Heart right ventricle (tissue), 16 donors: ENCODE results near the gene MUC5AC. TPM values are rescaled to one million over a fixed set of nuclear protein-coding genes. Genes with fewer than 3 reads are reported as not detected.
A peak's percentile ranks its signal among the peaks of the same experiment; 100 is the strongest.

Source experiments
- ATAC-seq, 8 donors: fragments of 200-7000 bp; cut with Tn5 transposase; one replicate each; pipeline ENCODE4 v1.9.1; 2020; ENCODE audit warnings: mild to moderate bottlenecking in 8 of 8, moderate library complexity in 8 of 8, moderate number of reproducible peaks in 1 of 8
- DNase-seq, 2 donors: peaks; one replicate each; pipeline ENCODE4 v3.0.0-alpha.2; 2020
- H3K27ac ChIP-seq, 10 donors: fragments of 200-600 bp; sonication (generic) in 2 of 10; one replicate each; pipeline versions ENCODE4 v1.5.0 to v1.8.0; 2020 to 2022; ENCODE audit warnings: mild to moderate bottlenecking in 3 of 10
- H3K27me3 ChIP-seq, 7 donors: fragments of 200-600 bp; one replicate each; pipeline ENCODE4 v1.8.0; 2021 to 2022; ENCODE audit warnings: mild to moderate bottlenecking in 2 of 7
- H3K36me3 ChIP-seq, 9 donors: fragments of 200-600 bp; sonication (generic) in 1 of 9; one replicate each; pipeline versions ENCODE4 v1.5.0 to v1.8.0; 2020 to 2022; ENCODE audit warnings: mild to moderate bottlenecking in 2 of 9
- H3K4me1 ChIP-seq, 9 donors: fragments of 200-600 bp; sonication (generic) in 1 of 9; one replicate each; pipeline versions ENCODE4 v1.5.0 to v1.8.0; 2020 to 2022; ENCODE audit warnings: mild to moderate bottlenecking in 4 of 9
- H3K4me3 ChIP-seq, 10 donors: fragments of 200-600 bp; sonication (generic) in 2 of 10; one replicate each; pipeline versions ENCODE4 v1.5.0 to v1.8.0; 2020 to 2022; ENCODE audit warnings: mild to moderate bottlenecking in 7 of 10, moderate library complexity in 2 of 10
- H3K9me3 ChIP-seq, 11 donors: fragments of 200-600 bp in 10 of 11; sonication (generic) in 2 of 11; one replicate each; pipeline versions ENCODE4 v1.5.0 to v1.8.0; 2013 to 2022; ENCODE audit warnings: mild to moderate bottlenecking in 2 of 11, control low read depth in 1 of 11, moderate library complexity in 1 of 11
- WGBS, 2 donors: extraction: QIAGEN DNeasy Blood & Tissue Kit; methylation state at CpG; one replicate each; pipeline ENCODE4 v1.1.7; 2013; ENCODE audit warnings: inconsistent platforms in 1 of 2; 5-methylcytosine and 5-hydroxymethylcytosine counted together
- intact Hi-C, 10 donors: fragments of 100-400 bp; cut with DNase I; formaldehyde crosslinking; loops; one replicate each; pipeline versions ENCODE4 v1.11.1 to v1.14.2; 2022
- long read RNA-seq, 3 donors: library from polyadenylated mRNA; unstranded; transcript quantifications; one replicate each; pipeline ENCODE4 v2.0.0, GENCODE V29; 2020 to 2021
- polyA plus RNA-seq, 2 donors: library from polyadenylated mRNA; stranded (reverse); fragments of 200-250 nt; gene quantifications; one replicate each; pipeline ENCODE4 v1.2.3, GENCODE V29; 2013
- total RNA-seq, 10 donors: library from RNA; stranded (reverse); fragmentation: NEBNext Ultra II Directional in 3 of 10; extraction: Animal tissue kit (Norgen Biotek cat#: 25700) in 3 of 10; gene quantifications; one replicate each; pipeline versions ENCODE4 v1.2.1 to v1.2.4, GENCODE V29; 2021 to 2023
- TF ChIP-seq, protein P1 (sequence below), 9 donors: fragments of 200-600 bp; sonication (generic) in 2 of 9; IDR thresholded peaks; one replicate each; pipeline versions ENCODE4 v1.5.0 to v1.8.0; 2021 to 2022; ENCODE audit warnings: antibody characterized with exemption in 9 of 9, mild to moderate bottlenecking in 5 of 9, moderate library complexity in 1 of 9
- donor health status: Arrhythmogenic right ventricular cardiomyopathy.
- donor health status: ischemic (EF 13 %, LVEDD 7.1; RV severe dilation, severe dysfunction).
- donor health status: healthy with polysubstance abuse.
- donor health status: DM: no; HTN: yes; CAD: no.
- donor health status: DM: no; HTN: no; CAD: no.
- donor health status: ischemic (EF 25% LVEDD 6.9; RV normal size, moderate dysfunction).
- donor health status: ischemic (EF 25% LVEDD 5.7; RV mildly dilated, moderate dysfunction).
- donor health status: healthy.
- donor health status: DM: yes; HTN: yes; CAD: no.
- donor health status: Ischemic cardiomyopathy.
- donor health status: ischemic (EF 35%, LVEDD 5.7; RV mildly dilated, moderate dysfunction).
- donor health status: nonischemic (EF 11% LVEDD 7.7; RV severe dilation, severe dysfunction).
- donor health status: DM: yes; HTN: yes; CAD: no.
- donor health status: PGD.
- donor health status: ischemic (EF 29% LVEDD 5.4; RV normal size, mild dysfunction).
- donor health status: nonischemic (EF 23%, LVEDD 6.1; RV moderate dilation, normal function).

The MUC5AC gene
- total RNA-seq (not detected), polyA plus RNA-seq (not detected)
- long read RNA-seq, donor 1 = 0 reads
- long read RNA-seq, donor 2 = 0 reads
- long read RNA-seq, donor 3 = 0 reads

GRCh38 chr11:1157645-1158591 is at the start of gene MUC5AC:
MUC5AC (plus strand) TSS chr11:1157953; CDS start chr11:1158000, 47 bp downstream.
- no peaks in the 10 kb centered on the region for H3K36me3 ChIP-seq
- TF ChIP-seq, protein P1, sequence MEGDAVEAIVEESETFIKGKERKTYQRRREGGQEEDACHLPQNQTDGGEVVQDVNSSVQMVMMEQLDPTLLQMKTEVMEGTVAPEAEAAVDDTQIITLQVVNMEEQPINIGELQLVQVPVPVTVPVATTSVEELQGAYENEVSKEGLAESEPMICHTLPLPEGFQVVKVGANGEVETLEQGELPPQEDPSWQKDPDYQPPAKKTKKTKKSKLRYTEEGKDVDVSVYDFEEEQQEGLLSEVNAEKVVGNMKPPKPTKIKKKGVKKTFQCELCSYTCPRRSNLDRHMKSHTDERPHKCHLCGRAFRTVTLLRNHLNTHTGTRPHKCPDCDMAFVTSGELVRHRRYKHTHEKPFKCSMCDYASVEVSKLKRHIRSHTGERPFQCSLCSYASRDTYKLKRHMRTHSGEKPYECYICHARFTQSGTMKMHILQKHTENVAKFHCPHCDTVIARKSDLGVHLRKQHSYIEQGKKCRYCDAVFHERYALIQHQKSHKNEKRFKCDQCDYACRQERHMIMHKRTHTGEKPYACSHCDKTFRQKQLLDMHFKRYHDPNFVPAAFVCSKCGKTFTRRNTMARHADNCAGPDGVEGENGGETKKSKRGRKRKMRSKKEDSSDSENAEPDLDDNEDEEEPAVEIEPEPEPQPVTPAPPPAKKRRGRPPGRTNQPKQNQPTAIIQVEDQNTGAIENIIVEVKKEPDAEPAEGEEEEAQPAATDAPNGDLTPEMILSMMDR (IDR thresholded peaks at IDR 0.05) = no peak
- ATAC-seq (no peak), DNase-seq (peak in 1 of 2 donors; percentile 8)
- H3K4me3 ChIP-seq = no peak within 1 kb of the TSS
- intact Hi-C loops = loop anchor here in 1 of 10 donors (2.0 kb wide), 1 partner anchor 29 kb away; no protein-coding TSS in a partner anchor
- H3K27me3 ChIP-seq = peaks cover 0 to 23% (median 7%) of the 10 kb centered on the region in 7 donors
- H3K27ac ChIP-seq = no peak within 1 kb of the TSS
- WGBS, 2 donors = 83 to 85% methylated on average over 32 of the region's 32 CpGs
- H3K4me1 ChIP-seq = peaks cover 0 to 5% (median 0%) of the 10 kb centered on the region in 9 donors
- no peaks in the 10 kb centered on the region for H3K9me3 ChIP-seq

GRCh38 chr11:1108246-1108900 is 49.4 kb upstream of the MUC5AC start:
- Histone ChIP-seq H3K27me3 (peaks cover 0 to 23% (median 0%) of the 10 kb centered on the region in 7 donors), H3K4me1 (no peaks in the 10 kb centered on the region), H3K4me3 (no peak overlapping the region), H3K9me3 (no peaks in the 10 kb centered on the region), H3K36me3 (no peaks in the 10 kb centered on the region), H3K27ac (no peak overlapping the region)
- ATAC-seq (no peak), DNase-seq (no peak)
- intact Hi-C loops = no loop called here
- TF ChIP-seq, protein P1 (IDR thresholded peaks at IDR 0.05) = no peak
- WGBS, 2 donors = 78 to 79% methylated on average over 29 of the region's 29 CpGs

- Histone ChIP-seq H3K27ac (no peak overlapping the region), H3K4me3 (no peak overlapping the region), H3K27me3 (peaks cover 0 to 23% (median 0%) of the 10 kb centered on the region in 7 donors), H3K9me3 (no peaks in the 10 kb centered on the region), H3K4me1 (no peaks in the 10 kb centered on the region), H3K36me3 (no peaks in the 10 kb centered on the region)
- 80 to 85% methylated on average over 27 to 28 of the region's 28 CpGs for WGBS, 2 donors
- intact Hi-C loops = no loop called here
- TF ChIP-seq, protein P1 (IDR thresholded peaks at IDR 0.05) = no peak
- no peak for ATAC-seq
- peak in 1 of 2 donors; percentile 9 for DNase-seq
Observed at GRCh38 chr11:1109101-1109917, 48.4 kb upstream of the MUC5AC start.
